Karpas-422 (cell line): Measurements from ENCODE around the gene SLTM. TPM values are rescaled to one million over a fixed set of nuclear protein-coding genes. Genes with fewer than 3 reads are reported as not detected.
"Not testable (repeated sequence)": the region's sequence is repeated elsewhere in the genome, so short reads cannot be mapped to it uniquely, and the experiment has no call there.

Source experiments
- DNase-seq: peaks from one replicate; pipeline ENCODE4 v3.0.0-alpha.2; 2015
- H2AFZ ChIP-seq: fragments of 200-600 bp; sonication (generic); 2 replicates; pipeline ENCODE4 v1.6.1; 2014; ENCODE audit warnings: antibody characterized with exemption, low read length, mixed read lengths
- H3K27ac ChIP-seq: fragments of 200-600 bp; sonication (generic); 2 replicates; pipeline ENCODE4 v1.5.1; 2014; ENCODE audit warnings: mild to moderate bottlenecking, low read length, moderate library complexity
- H3K27me3 ChIP-seq: fragments of 200-600 bp; sonication (generic); 2 replicates; pipeline ENCODE4 v1.6.1; 2014; ENCODE audit warnings: low read length, mixed read lengths
- H3K36me3 ChIP-seq: fragments of 200-600 bp; sonication (generic); 2 replicates; pipeline ENCODE4 v1.6.1; 2014; ENCODE audit warnings: low read length, mixed read lengths; ENCODE audit not compliant: insufficient read depth
- H3K4me1 ChIP-seq: fragments of 200-600 bp; sonication (generic); 2 replicates; pipeline ENCODE4 v1.6.1; 2014; ENCODE audit warnings: mild to moderate bottlenecking, low read length, mixed read lengths
- H3K4me2 ChIP-seq: fragments of 200-600 bp; sonication (generic); 2 replicates; pipeline ENCODE4 v1.6.1; 2014; ENCODE audit warnings: low read length, low read depth, mild to moderate bottlenecking; ENCODE audit not compliant: poor library complexity, severe bottlenecking
- H3K4me3 ChIP-seq: fragments of 200-600 bp; sonication (generic); 2 replicates; pipeline ENCODE4 v1.5.1; 2014; ENCODE audit warnings: mild to moderate bottlenecking, antibody characterized with exemption, low read length, mixed read lengths
- H3K79me2 ChIP-seq: fragments of 200-600 bp; sonication (generic); 2 replicates; pipeline ENCODE4 v1.6.1; 2014; ENCODE audit warnings: mild to moderate bottlenecking, low read length, mixed read lengths
- H3K9ac ChIP-seq: fragments of 200-600 bp; sonication (generic); 2 replicates; pipeline ENCODE4 v1.6.0; 2014; ENCODE audit warnings: low read length
- H3K9me2 ChIP-seq: fragments of 200-600 bp; sonication (generic), shearing (Covaris generic); replicated peaks from 2 replicates; pipeline ENCODE4 v1.6.0; 2014; ENCODE audit warnings: mild to moderate bottlenecking, low read length, moderate library complexity; ENCODE audit not compliant: insufficient read depth
- H3K9me3 ChIP-seq: fragments of 300-700, 200-600 bp; sonication (generic); 2 replicates; pipeline ENCODE4 v1.6.1; 2014; ENCODE audit warnings: low read length, mixed read lengths
- H4K20me1 ChIP-seq: fragments of 200-600 bp; sonication (generic); 2 replicates; pipeline ENCODE4 v1.6.1; 2014; ENCODE audit warnings: mild to moderate bottlenecking, antibody characterized with exemption, low read length, low read depth; ENCODE audit not compliant: insufficient read depth
- small RNA-seq: library from RNA; depleted of rRNA; stranded (forward); fragments of <200 nt; gene quantifications from one replicate; pipeline ENCODE3, GENCODE V24; 2014
- total RNA-seq: library from RNA; depleted of rRNA; stranded (reverse); fragments of >200 nt; shearing (Covaris generic); gene quantifications from 2 replicates; pipeline ENCODE4 v1.2.3, GENCODE V29; 2014; ENCODE audit warnings: low replicate concordance; rRNA removed

Gene SLTM
- total RNA-seq, 1 experiment from 2014 or later = 119 TPM

- no peaks in the 10 kb centered on the region for H3K79me2 ChIP-seq
- no peaks in the 10 kb centered on the region for H3K4me1 ChIP-seq
- H3K4me2 ChIP-seq = no peak overlapping the region
- H3K36me3 ChIP-seq = no peaks in the 10 kb centered on the region
- H3K27ac ChIP-seq = no peak overlapping the region
- no peak overlapping the region for H3K4me3 ChIP-seq
- no peak for DNase-seq
- H3K9me2 ChIP-seq = no peaks in the 10 kb centered on the region
- H3K9ac ChIP-seq = no peak overlapping the region
- no peak overlapping the region for H2AFZ ChIP-seq
- H3K9me3 ChIP-seq = no peaks in the 10 kb centered on the region
- H4K20me1 ChIP-seq = no peaks in the 10 kb centered on the region
- H3K27me3 ChIP-seq = no peaks in the 10 kb centered on the region
Observed at GRCh38 chr15:58840048-58840447, 93.4 kb downstream of the SLTM start.

- Histone ChIP-seq H3K4me2 (no peak overlapping the region), H3K4me1 (peaks cover 4% of the 10 kb centered on the region), H2AFZ (no peak overlapping the region), H3K79me2 (no peaks in the 10 kb centered on the region), H3K4me3 (no peak overlapping the region), H3K9me2 (no peaks in the 10 kb centered on the region), H3K27ac (no peak overlapping the region), H3K9ac (no peak overlapping the region), H4K20me1 (no peaks in the 10 kb centered on the region), H3K27me3 (no peaks in the 10 kb centered on the region), H3K9me3 (no peaks in the 10 kb centered on the region), H3K36me3 (no peaks in the 10 kb centered on the region)
- peak; percentile 72 for DNase-seq
Observed at GRCh38 chr15:58839485-58839884, 94.0 kb downstream of the SLTM start.

- H3K36me3 ChIP-seq, H3K9me3 ChIP-seq, H3K79me2 ChIP-seq, H4K20me1 ChIP-seq, H3K9me2 ChIP-seq, H3K27me3 ChIP-seq: not testable (repeated sequence)
- Histone ChIP-seq H3K9ac (peak overlapping the region; percentile 59), H3K4me3 (peak overlapping the region; percentile 63), H3K27ac (peak overlapping the region; percentile 3), H3K4me1 (peaks cover 20% of the 10 kb centered on the region), H3K4me2 (peak overlapping the region; percentile 65), H2AFZ (peak overlapping the region; percentile 85; the same call in 1 of the 2 replicates)
- DNase-seq = peak; percentile 59
Observed at GRCh38 chr15:58833681-58834426, 99.6 kb downstream of the SLTM start.

GRCh38 chr15:58830556-58830955 lies 102.9 kb downstream of the SLTM start:
- no peaks in the 10 kb centered on the region for H3K27me3 ChIP-seq
- H4K20me1 ChIP-seq = no peaks in the 10 kb centered on the region
- H3K4me3 ChIP-seq = no peak overlapping the region
- H3K79me2 ChIP-seq = no peaks in the 10 kb centered on the region
- H3K4me1 ChIP-seq = peaks cover 25% of the 10 kb centered on the region
- H3K27ac ChIP-seq = no peak overlapping the region
- no peak for DNase-seq
- no peak overlapping the region for H2AFZ ChIP-seq
- no peaks in the 10 kb centered on the region for H3K9me2 ChIP-seq
- no peak overlapping the region for H3K4me2 ChIP-seq
- no peaks in the 10 kb centered on the region for H3K9me3 ChIP-seq
- no peaks in the 10 kb centered on the region for H3K36me3 ChIP-seq
- no peak overlapping the region for H3K9ac ChIP-seq

Small RNA genes lying within 50 kb of the gene (small RNA-seq; reads per million reads assigned to genes)
- not detected for gene ZNF444P1

Other genes with a start within 250 kb of the SLTM start
- gene ADAM10, start 184.0 kb downstream of the SLTM start, total RNA-seq = 122 and 130 TPM in 2 replicates
- gene MINDY2, start 162.4 kb downstream of the SLTM start, total RNA-seq = 10.9 and 11.4 TPM in 2 replicates
- gene RNF111, start 54.0 kb upstream of the SLTM start, total RNA-seq = 26.8 and 61.0 TPM in 2 replicates
- gene CCNB2, start 171.5 kb upstream of the SLTM start, total RNA-seq = 35.4 and 65.2 TPM in 2 replicates